Neural cell (in vitro differentiated cells): ENCODE measurements around the gene CCN5. TPM values are rescaled to one million over a fixed set of nuclear protein-coding genes. Genes with fewer than 3 reads are reported as not detected.

Experiments used
- H2AFZ ChIP-seq: fragments of 200-600, 300-800 bp; sonication (generic), shearing (Covaris generic); 2 replicates; pipeline ENCODE4 v1.6.0; 2014; ENCODE audit warnings: low read depth, mild to moderate bottlenecking, antibody characterized with exemption, low read length, moderate library complexity
- H3F3A ChIP-seq: fragments of 200-600 bp; shearing (Covaris generic); 2 replicates; pipeline ENCODE4 v1.6.1; 2016; ENCODE audit warnings: mild to moderate bottlenecking, moderate library complexity, mixed read lengths, antibody characterized with exemption, low read length; ENCODE audit not compliant: insufficient read depth, poor library complexity, severe bottlenecking
- H3K27ac ChIP-seq: fragments of 200-600, 300-800 bp; sonication (generic), shearing (Covaris generic); 2 replicates; pipeline ENCODE4 v1.5.1; 2014; ENCODE audit warnings: mild to moderate bottlenecking, low read length, moderate library complexity
- H3K27me3 ChIP-seq: fragments of 300-800, 200-600 bp; sonication (generic), shearing (Covaris generic); 2 replicates; pipeline ENCODE4 v1.6.0; 2014; ENCODE audit warnings: mild to moderate bottlenecking, low read depth, low read length, moderate library complexity; ENCODE audit not compliant: insufficient read depth
- H3K36me3 ChIP-seq: fragments of 300-800, 200-600 bp; sonication (generic), shearing (Covaris generic); 2 replicates; pipeline ENCODE4 v1.5.1; 2014; ENCODE audit warnings: mild to moderate bottlenecking, antibody characterized with exemption, low read length, moderate library complexity; ENCODE audit not compliant: insufficient read depth
- H3K4me2 ChIP-seq: fragments of 300-800, 200-600 bp; sonication (generic), shearing (Covaris generic); 2 replicates; pipeline ENCODE4 v1.6.0; 2014; ENCODE audit warnings: mild to moderate bottlenecking, low read length
- H3K4me3 ChIP-seq: fragments of 300-800, 200-600 bp; sonication (generic), shearing (Covaris generic); 2 replicates; pipeline ENCODE4 v1.5.1; 2014; ENCODE audit warnings: mild to moderate bottlenecking, low read length, moderate library complexity
- H3K79me2 ChIP-seq: fragments of 200-600 bp; shearing (Covaris generic); replicated peaks from 2 replicates; pipeline ENCODE4 v1.6.0; 2014; ENCODE audit warnings: mild to moderate bottlenecking, low read length, moderate library complexity; ENCODE audit not compliant: insufficient read depth
- H3K9ac ChIP-seq: fragments of 300-800, 200-600 bp; sonication (generic), shearing (Covaris generic); 2 replicates; pipeline ENCODE4 v1.6.1; 2016; ENCODE audit warnings: mild to moderate bottlenecking, low read length, mixed read lengths
- H3K9me2 ChIP-seq: fragments of 200-600 bp; shearing (Covaris generic); 2 replicates; pipeline ENCODE4 v1.6.1; 2016; ENCODE audit warnings: mild to moderate bottlenecking, low read length, mixed read lengths; ENCODE audit not compliant: insufficient read depth
- H3K9me3 ChIP-seq: fragments of 200-600, 300-800 bp; sonication (generic), shearing (Covaris generic); 2 replicates; pipeline ENCODE4 v1.6.1; 2016; ENCODE audit warnings: mild to moderate bottlenecking, mixed run types, low read length, moderate library complexity, mixed read lengths
- H4K20me1 ChIP-seq: fragments of 200-600 bp; shearing (Covaris generic); 2 replicates; pipeline ENCODE4 v1.6.1; 2016; ENCODE audit warnings: mild to moderate bottlenecking, mixed run types; ENCODE audit not compliant: insufficient read depth
- EP300 ChIP-seq: fragments of 450-650 bp; conservative IDR thresholded peaks from 2 replicates; pipeline ENCODE4 v1.6.1; 2014; ENCODE audit warnings: antibody characterized with exemption, mild to moderate bottlenecking, moderate library complexity; ENCODE audit not compliant: poor library complexity, severe bottlenecking
- EZH2 ChIP-seq: fragments of 200-600, 300-800 bp; shearing (Covaris generic), sonication (generic); IDR thresholded peaks from 2 replicates; pipeline ENCODE4 v1.6.1; 2014; ENCODE audit warnings: antibody characterized with exemption, low read length, borderline replicate concordance, mild to moderate bottlenecking; ENCODE audit not compliant: insufficient read depth, poor library complexity, severe bottlenecking
- MXI1 ChIP-seq: fragments of 450-650 bp; conservative IDR thresholded peaks from 2 replicates; pipeline ENCODE4 v1.6.1; 2014; ENCODE audit warnings: antibody characterized with exemption, mild to moderate bottlenecking; ENCODE audit not compliant: poor library complexity, severe bottlenecking
- POLR2AphosphoS5 ChIP-seq: IDR thresholded peaks from 2 replicates; pipeline ENCODE4 v1.6.1; 2012
- RAD21 ChIP-seq: fragments of 450-650 bp; conservative IDR thresholded peaks from 2 replicates; pipeline ENCODE4 v1.6.1; 2014; ENCODE audit warnings: antibody characterized with exemption, mild to moderate bottlenecking, moderate library complexity
- SMC3 ChIP-seq: fragments of 450-650 bp; conservative IDR thresholded peaks from 2 replicates; pipeline ENCODE4 v1.6.1; 2014; ENCODE audit warnings: antibody characterized with exemption, mild to moderate bottlenecking, moderate library complexity; ENCODE audit not compliant: poor library complexity
- TAF1 ChIP-seq: IDR thresholded peaks from 2 replicates; pipeline ENCODE4 v1.6.1; 2012; ENCODE audit warnings: low read depth
- polyA plus RNA-seq: library from polyadenylated mRNA; depleted of rRNA; stranded (reverse); fragments of >200 nt; gene quantifications from 2 replicates; pipeline ENCODE4 v1.2.3, GENCODE V29; 2014
- TF ChIP-seq, protein P1 (sequence below): IDR thresholded peaks from 2 replicates; pipeline ENCODE4 v1.6.1; 2012; ENCODE audit warnings: borderline replicate concordance
- TF ChIP-seq, protein P2 (sequence below): fragments of 450-650 bp; IDR thresholded peaks from 2 replicates; pipeline ENCODE4 v1.5.1; 2014; ENCODE audit warnings: antibody characterized with exemption, mild to moderate bottlenecking, moderate library complexity; ENCODE audit not compliant: poor library complexity, severe bottlenecking

CCN5 gene
- polyA plus RNA-seq, 1 donor from 2014 or later, result not detected

DNA sequence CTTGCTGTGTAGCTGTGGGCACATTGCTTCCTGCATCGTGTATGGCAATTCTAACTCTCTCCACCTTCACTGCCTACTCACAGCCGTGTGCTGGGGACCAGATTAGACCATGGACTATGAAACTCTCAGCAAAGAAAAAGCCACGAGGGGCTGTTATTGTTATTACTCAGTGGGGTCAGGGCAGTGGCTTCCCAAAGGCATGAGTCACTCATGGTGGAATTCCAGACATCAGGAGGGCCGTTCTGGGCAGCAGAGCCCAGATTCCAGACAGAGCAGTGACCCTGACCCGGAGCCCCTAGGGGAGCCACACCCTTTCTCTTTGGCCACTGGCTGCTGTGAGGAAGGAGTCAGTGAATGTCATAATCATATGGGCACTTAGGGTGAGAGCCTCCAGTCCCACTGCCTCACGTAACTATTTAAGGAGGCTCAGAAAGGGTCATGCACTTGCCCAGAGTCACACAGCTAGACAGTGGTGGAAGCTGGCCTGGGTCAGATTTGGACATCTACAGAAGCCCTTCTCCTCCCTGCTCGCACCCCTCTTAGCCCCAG, 22.2 kb upstream of the CCN5 start:
- no peak overlapping the region for H3K4me3 ChIP-seq
- H3K9ac ChIP-seq, result no peak overlapping the region
- H3K27ac ChIP-seq, result no peak overlapping the region
- no peak overlapping the region for H3K4me2 ChIP-seq
- H3K79me2 ChIP-seq, result no peaks in the 10 kb centered on the region
- H4K20me1 ChIP-seq, result no peaks in the 10 kb centered on the region
- no peaks in the 10 kb centered on the region for H3K27me3 ChIP-seq
- H3K36me3 ChIP-seq, result no peaks in the 10 kb centered on the region
- H3K9me3 ChIP-seq, result no peaks in the 10 kb centered on the region
- H2AFZ ChIP-seq, result no peak overlapping the region
- no peak for TF ChIP-seq POLR2AphosphoS5
- no peaks in the 10 kb centered on the region for H3F3A ChIP-seq
- H3K9me2 ChIP-seq, result no peaks in the 10 kb centered on the region

DNA sequence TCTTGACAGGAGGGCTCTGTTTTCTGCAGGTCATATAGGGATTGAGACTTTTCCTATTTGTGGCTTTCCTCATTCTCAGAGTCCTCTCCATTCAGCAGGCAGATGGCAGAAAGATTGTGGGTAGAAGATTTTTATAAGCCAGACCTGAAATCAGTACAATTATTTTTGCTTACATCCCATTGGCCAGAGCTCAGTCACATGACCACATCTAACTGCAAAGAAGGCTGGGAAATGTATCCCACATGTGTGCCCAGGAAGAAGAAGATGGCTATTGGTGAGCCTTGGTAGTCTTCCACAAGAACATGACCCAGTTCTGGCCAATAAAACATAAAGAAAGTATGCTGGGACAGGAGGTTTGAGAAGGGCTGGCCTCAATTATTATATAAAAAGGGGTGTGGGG, 21.5 kb upstream of the CCN5 start:
- TF ChIP-seq, protein P1, sequence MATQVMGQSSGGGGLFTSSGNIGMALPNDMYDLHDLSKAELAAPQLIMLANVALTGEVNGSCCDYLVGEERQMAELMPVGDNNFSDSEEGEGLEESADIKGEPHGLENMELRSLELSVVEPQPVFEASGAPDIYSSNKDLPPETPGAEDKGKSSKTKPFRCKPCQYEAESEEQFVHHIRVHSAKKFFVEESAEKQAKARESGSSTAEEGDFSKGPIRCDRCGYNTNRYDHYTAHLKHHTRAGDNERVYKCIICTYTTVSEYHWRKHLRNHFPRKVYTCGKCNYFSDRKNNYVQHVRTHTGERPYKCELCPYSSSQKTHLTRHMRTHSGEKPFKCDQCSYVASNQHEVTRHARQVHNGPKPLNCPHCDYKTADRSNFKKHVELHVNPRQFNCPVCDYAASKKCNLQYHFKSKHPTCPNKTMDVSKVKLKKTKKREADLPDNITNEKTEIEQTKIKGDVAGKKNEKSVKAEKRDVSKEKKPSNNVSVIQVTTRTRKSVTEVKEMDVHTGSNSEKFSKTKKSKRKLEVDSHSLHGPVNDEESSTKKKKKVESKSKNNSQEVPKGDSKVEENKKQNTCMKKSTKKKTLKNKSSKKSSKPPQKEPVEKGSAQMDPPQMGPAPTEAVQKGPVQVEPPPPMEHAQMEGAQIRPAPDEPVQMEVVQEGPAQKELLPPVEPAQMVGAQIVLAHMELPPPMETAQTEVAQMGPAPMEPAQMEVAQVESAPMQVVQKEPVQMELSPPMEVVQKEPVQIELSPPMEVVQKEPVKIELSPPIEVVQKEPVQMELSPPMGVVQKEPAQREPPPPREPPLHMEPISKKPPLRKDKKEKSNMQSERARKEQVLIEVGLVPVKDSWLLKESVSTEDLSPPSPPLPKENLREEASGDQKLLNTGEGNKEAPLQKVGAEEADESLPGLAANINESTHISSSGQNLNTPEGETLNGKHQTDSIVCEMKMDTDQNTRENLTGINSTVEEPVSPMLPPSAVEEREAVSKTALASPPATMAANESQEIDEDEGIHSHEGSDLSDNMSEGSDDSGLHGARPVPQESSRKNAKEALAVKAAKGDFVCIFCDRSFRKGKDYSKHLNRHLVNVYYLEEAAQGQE, result no peak
- TF ChIP-seq EZH2 (no peak), TAF1 (no peak), RAD21 (no peak), SMC3 (no peak), EP300 (no peak), MXI1 (no peak)
- TF ChIP-seq, protein P2, sequence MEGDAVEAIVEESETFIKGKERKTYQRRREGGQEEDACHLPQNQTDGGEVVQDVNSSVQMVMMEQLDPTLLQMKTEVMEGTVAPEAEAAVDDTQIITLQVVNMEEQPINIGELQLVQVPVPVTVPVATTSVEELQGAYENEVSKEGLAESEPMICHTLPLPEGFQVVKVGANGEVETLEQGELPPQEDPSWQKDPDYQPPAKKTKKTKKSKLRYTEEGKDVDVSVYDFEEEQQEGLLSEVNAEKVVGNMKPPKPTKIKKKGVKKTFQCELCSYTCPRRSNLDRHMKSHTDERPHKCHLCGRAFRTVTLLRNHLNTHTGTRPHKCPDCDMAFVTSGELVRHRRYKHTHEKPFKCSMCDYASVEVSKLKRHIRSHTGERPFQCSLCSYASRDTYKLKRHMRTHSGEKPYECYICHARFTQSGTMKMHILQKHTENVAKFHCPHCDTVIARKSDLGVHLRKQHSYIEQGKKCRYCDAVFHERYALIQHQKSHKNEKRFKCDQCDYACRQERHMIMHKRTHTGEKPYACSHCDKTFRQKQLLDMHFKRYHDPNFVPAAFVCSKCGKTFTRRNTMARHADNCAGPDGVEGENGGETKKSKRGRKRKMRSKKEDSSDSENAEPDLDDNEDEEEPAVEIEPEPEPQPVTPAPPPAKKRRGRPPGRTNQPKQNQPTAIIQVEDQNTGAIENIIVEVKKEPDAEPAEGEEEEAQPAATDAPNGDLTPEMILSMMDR, result no peak
- H3K27ac ChIP-seq, result no peak overlapping the region
- no peaks in the 10 kb centered on the region for H3F3A ChIP-seq
- no peaks in the 10 kb centered on the region for H4K20me1 ChIP-seq
- H2AFZ ChIP-seq, result no peak overlapping the region
- H3K9me3 ChIP-seq, result no peaks in the 10 kb centered on the region
- H3K36me3 ChIP-seq, result no peaks in the 10 kb centered on the region
- H3K4me2 ChIP-seq, result no peak overlapping the region
- no peaks in the 10 kb centered on the region for H3K9me2 ChIP-seq
- no peak overlapping the region for H3K4me3 ChIP-seq
- H3K27me3 ChIP-seq, result no peaks in the 10 kb centered on the region
- no peak overlapping the region for H3K9ac ChIP-seq
- H3K79me2 ChIP-seq, result no peaks in the 10 kb centered on the region

DNA sequence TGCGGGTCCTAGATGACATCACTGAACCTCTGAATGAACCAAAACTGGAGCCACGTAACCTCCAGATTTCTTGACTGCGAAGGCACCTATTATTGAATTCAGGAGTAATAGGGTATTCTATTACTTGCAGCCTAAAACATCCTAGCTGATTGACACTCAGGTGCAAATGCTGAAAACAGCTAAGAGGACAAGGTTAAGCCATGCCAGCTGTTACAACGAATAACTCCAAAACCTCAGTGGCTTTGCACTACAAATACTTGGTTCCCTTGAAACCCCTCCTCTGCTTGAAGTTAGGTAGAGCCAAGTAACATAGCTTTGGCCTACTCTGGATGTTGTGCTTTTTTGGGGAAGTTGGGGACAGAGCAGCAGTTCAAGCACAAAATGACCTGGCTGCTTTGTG, 21.0 kb upstream of the CCN5 start:
- H3K4me3 ChIP-seq, result no peak overlapping the region

More for the DNA sequence above, 21.0 kb upstream of the CCN5 start:
- no peaks in the 10 kb centered on the region for H3K9me2 ChIP-seq
- no peak for TF ChIP-seq SMC3
- no peak for TF ChIP-seq RAD21
- TF ChIP-seq, protein P2, result no peak
- no peak for TF ChIP-seq EP300
- TF ChIP-seq POLR2AphosphoS5, result no peak
- no peak for TF ChIP-seq MXI1
- no peak for TF ChIP-seq EZH2
- TF ChIP-seq, protein P1, result no peak
- no peak for TF ChIP-seq TAF1
- H4K20me1 ChIP-seq, result no peaks in the 10 kb centered on the region
- no peaks in the 10 kb centered on the region for H3K79me2 ChIP-seq
- H3K27ac ChIP-seq, result no peak overlapping the region
- no peak overlapping the region for H3K9ac ChIP-seq
- no peaks in the 10 kb centered on the region for H3K27me3 ChIP-seq
- no peak overlapping the region for H2AFZ ChIP-seq
- no peaks in the 10 kb centered on the region for H3K36me3 ChIP-seq
- no peaks in the 10 kb centered on the region for H3F3A ChIP-seq
- H3K4me2 ChIP-seq, result no peak overlapping the region
- H3K9me3 ChIP-seq, result no peaks in the 10 kb centered on the region
